GM21360 (cell line): ENCODE measurements around the gene TTC7B.

Source experiments
- ATAC-seq: cut with Tn5 transposase; IDR thresholded peaks from one replicate; pipeline ENCODE4 v1.9.1; 2021; ENCODE audit warnings: mild to moderate bottlenecking, moderate library complexity; ENCODE audit not compliant: unreplicated experiment

TTC7B gene

GRCh38 chr14:90743425-90743824 lies 72.8 kb downstream of the TTC7B start:
- no peak for ATAC-seq

- no peak for ATAC-seq
These were observed 73.5 kb downstream of the TTC7B start for GRCh38 chr14:90742729-90743128.

GRCh38 chr14:90742252-90742651 lies 74.0 kb downstream of the TTC7B start:
- ATAC-seq: no peak

- no peak for ATAC-seq
These were observed 74.6 kb downstream of the TTC7B start for GRCh38 chr14:90741682-90741946.

GRCh38 chr14:90740946-90741681 lies 75.1 kb downstream of the TTC7B start:
- ATAC-seq: no peak

GRCh38 chr14:90740081-90740480 lies 76.1 kb downstream of the TTC7B start:
- no peak for ATAC-seq

- no peak for ATAC-seq
These were observed 76.7 kb downstream of the TTC7B start for GRCh38 chr14:90739318-90740068.

- no peak for ATAC-seq
These were observed 83.0 kb downstream of the TTC7B start for GRCh38 chr14:90733139-90733808.

- no peak for ATAC-seq
These were observed 83.5 kb downstream of the TTC7B start for GRCh38 chr14:90732718-90733117.

- no peak for ATAC-seq
These were observed 84.1 kb downstream of the TTC7B start for GRCh38 chr14:90732139-90732538.

GRCh38 chr14:90731487-90731886 lies 84.7 kb downstream of the TTC7B start:
- ATAC-seq: no peak

- no peak for ATAC-seq
These were observed 85.9 kb downstream of the TTC7B start for GRCh38 chr14:90730206-90730766.

- no peak for ATAC-seq
These were observed 87.3 kb downstream of the TTC7B start for GRCh38 chr14:90728951-90729350.

- ATAC-seq: no peak
These were observed 89.1 kb downstream of the TTC7B start for GRCh38 chr14:90727082-90727481.

- ATAC-seq: no peak
These were observed 89.6 kb downstream of the TTC7B start for GRCh38 chr14:90726656-90727055.

GRCh38 chr14:90724866-90725265 lies 91.4 kb downstream of the TTC7B start:
- no peak for ATAC-seq

GRCh38 chr14:90722590-90722989 lies 93.6 kb downstream of the TTC7B start:
- no peak for ATAC-seq

- ATAC-seq: no peak
These were observed 94.5 kb downstream of the TTC7B start for GRCh38 chr14:90721619-90722305.

GRCh38 chr14:90720832-90721231 lies 95.4 kb downstream of the TTC7B start:
- no peak for ATAC-seq

- no peak for ATAC-seq
These were observed 95.9 kb downstream of the TTC7B start for GRCh38 chr14:90720336-90720735.

- ATAC-seq: no peak
These were observed 98.3 kb downstream of the TTC7B start for GRCh38 chr14:90717916-90718315.
